Measurements from ENCODE around the gene COL1A1. TPM values are rescaled to one million over a fixed set of nuclear protein-coding genes. Genes with fewer than 3 reads are reported as not detected.

The COL1A1 gene
- total and polyA plus RNA-seq, 2 experiments from 2014 or later = 6,472 to 15,283 TPM

GRCh38 chr17:50200457-50201275 is 765 bp downstream of the COL1A1 start:
- H3K9me3 ChIP-seq (ENCODE audit: low read depth) = no peaks in the 10 kb centered on the region
- H3K4me2 ChIP-seq (ENCODE audit: unreplicated experiment) = peak overlapping the region; percentile 94
- H3K4me1 ChIP-seq (ENCODE audit: insufficient read depth) = peaks cover 61% of the 10 kb centered on the region
- peaks cover 48% of the 10 kb centered on the region for H3K36me3 ChIP-seq (ENCODE audit: low read depth)
- H3K9me2 ChIP-seq (ENCODE audit: insufficient read depth) = no peaks in the 10 kb centered on the region
- H3K4me3 ChIP-seq = peak overlapping the region; percentile 99
- peaks cover 68% of the 10 kb centered on the region for H3F3A ChIP-seq (ENCODE audit: insufficient read depth)
- no peaks in the 10 kb centered on the region for H4K20me1 ChIP-seq (ENCODE audit: insufficient read depth)
- TF ChIP-seq EZH2 (IDR thresholded peaks at IDR 0.05; ENCODE audit: insufficient read depth, poor library complexity, severe bottlenecking) = no peak
- TF ChIP-seq EZH2phosphoT487 (IDR thresholded peaks at IDR 0.05; ENCODE audit: insufficient read depth, low read depth) = 0 out of 2 replicates have a peak, but pooled peaks have one; percentile 45
- peak overlapping the region; percentile 100 for H3K9ac ChIP-seq
- in situ Hi-C loops (cut with MboI) = no loop called here
- no peaks in the 10 kb centered on the region for H3K27me3 ChIP-seq (replicated peaks; ENCODE audit: insufficient read depth)
- peak; percentile 94 for DNase-seq
- peaks cover 86% of the 10 kb centered on the region for H3K79me2 ChIP-seq (ENCODE audit: insufficient read depth)
- 1% methylated on average over 32 to 53 of the region's 55 CpGs for WGBS, 2 experiments (ENCODE audit: low coverage in 1 of 2, low lambda C conversion rate in 2 of 2, missing lambda C conversion rate in 2 of 2)
- no peak overlapping the region for H2AFZ ChIP-seq
- peak overlapping the region; percentile 100 for H3K27ac ChIP-seq

- Histone ChIP-seq H3K36me3 (ENCODE audit: low read depth) (peaks cover 52% of the 10 kb centered on the region), H3K4me1 (ENCODE audit: insufficient read depth) (peaks cover 61% of the 10 kb centered on the region), H3K4me3 (peak overlapping the region; percentile 99), H3K9me2 (ENCODE audit: insufficient read depth) (no peaks in the 10 kb centered on the region), H4K20me1 (ENCODE audit: insufficient read depth) (no peaks in the 10 kb centered on the region), H3F3A (ENCODE audit: insufficient read depth) (peaks cover 68% of the 10 kb centered on the region), H3K9ac (peak overlapping the region; percentile 100), H3K27me3 (replicated peaks; ENCODE audit: insufficient read depth) (no peaks in the 10 kb centered on the region), H3K9me3 (ENCODE audit: low read depth) (no peaks in the 10 kb centered on the region), H3K79me2 (ENCODE audit: insufficient read depth) (peaks cover 89% of the 10 kb centered on the region), H2AFZ (no peak overlapping the region), H3K4me2 (ENCODE audit: unreplicated experiment) (peak overlapping the region; percentile 94), H3K27ac (peak overlapping the region; percentile 100)
- WGBS, 2 experiments (ENCODE audit: low coverage in 1 of 2, low lambda C conversion rate in 2 of 2, missing lambda C conversion rate in 2 of 2) = 0 to 2% methylated on average over 25 to 33 of the region's 36 CpGs
- in situ Hi-C loops (cut with MboI) = no loop called here
- no peak for TF ChIP-seq EZH2 (IDR thresholded peaks at IDR 0.05; ENCODE audit: insufficient read depth, poor library complexity, severe bottlenecking)
- no peak for TF ChIP-seq EZH2phosphoT487 (IDR thresholded peaks at IDR 0.05; ENCODE audit: insufficient read depth, low read depth)
- peak; percentile 96 for DNase-seq
These were observed 1.5 kb downstream of the COL1A1 start for GRCh38 chr17:50199803-50200456.

GRCh38 chr17:50199211-50199802 is 2.1 kb downstream of the COL1A1 start:
- Histone ChIP-seq H3F3A (ENCODE audit: insufficient read depth) (peaks cover 62% of the 10 kb centered on the region), H3K79me2 (ENCODE audit: insufficient read depth) (peaks cover 90% of the 10 kb centered on the region), H2AFZ (no peak overlapping the region), H3K36me3 (ENCODE audit: low read depth) (peaks cover 52% of the 10 kb centered on the region), H3K9me2 (ENCODE audit: insufficient read depth) (no peaks in the 10 kb centered on the region), H3K27ac (peak overlapping the region; percentile 100), H3K9me3 (ENCODE audit: low read depth) (no peaks in the 10 kb centered on the region), H3K4me3 (peak overlapping the region; percentile 99), H3K4me1 (ENCODE audit: insufficient read depth) (peaks cover 61% of the 10 kb centered on the region), H3K4me2 (ENCODE audit: unreplicated experiment) (peak overlapping the region; percentile 94), H3K9ac (peak overlapping the region; percentile 100), H3K27me3 (replicated peaks; ENCODE audit: insufficient read depth) (no peaks in the 10 kb centered on the region), H4K20me1 (ENCODE audit: insufficient read depth) (no peaks in the 10 kb centered on the region)
- DNase-seq = peak; percentile 68
- TF ChIP-seq EZH2 (IDR thresholded peaks at IDR 0.05; ENCODE audit: insufficient read depth, poor library complexity, severe bottlenecking) (no peak), EZH2phosphoT487 (IDR thresholded peaks at IDR 0.05; ENCODE audit: insufficient read depth, low read depth) (no peak)
- in situ Hi-C loops (cut with MboI) = no loop called here
- 1% methylated on average over 20 to 39 of the region's 41 CpGs for WGBS, 2 experiments (ENCODE audit: low coverage in 1 of 2, low lambda C conversion rate in 2 of 2, missing lambda C conversion rate in 2 of 2)

- Histone ChIP-seq H3K27me3 (replicated peaks; ENCODE audit: insufficient read depth) (no peaks in the 10 kb centered on the region), H2AFZ (no peak overlapping the region), H3K4me3 (peak overlapping the region; percentile 99), H3F3A (ENCODE audit: insufficient read depth) (peaks cover 68% of the 10 kb centered on the region), H3K79me2 (ENCODE audit: insufficient read depth) (peaks cover 98% of the 10 kb centered on the region), H3K9me3 (ENCODE audit: low read depth) (no peaks in the 10 kb centered on the region), H3K9me2 (ENCODE audit: insufficient read depth) (no peaks in the 10 kb centered on the region), H3K9ac (peak overlapping the region; percentile 100), H3K27ac (peak overlapping the region; percentile 100), H3K36me3 (ENCODE audit: low read depth) (peaks cover 64% of the 10 kb centered on the region), H3K4me1 (ENCODE audit: insufficient read depth) (peaks cover 65% of the 10 kb centered on the region), H3K4me2 (ENCODE audit: unreplicated experiment) (peak overlapping the region; percentile 94), H4K20me1 (ENCODE audit: insufficient read depth) (no peaks in the 10 kb centered on the region)
- TF ChIP-seq EZH2 (IDR thresholded peaks at IDR 0.05; ENCODE audit: insufficient read depth, poor library complexity, severe bottlenecking) = no peak
- no peak for TF ChIP-seq EZH2phosphoT487 (IDR thresholded peaks at IDR 0.05; ENCODE audit: insufficient read depth, low read depth)
- DNase-seq = peak; percentile 84
- in situ Hi-C loops (cut with MboI) = no loop called here
- WGBS, 2 experiments (ENCODE audit: low coverage in 1 of 2, low lambda C conversion rate in 2 of 2, missing lambda C conversion rate in 2 of 2) = 1% methylated on average over 7 of the region's 7 CpGs
These were observed 3.3 kb downstream of the COL1A1 start for GRCh38 chr17:50198026-50198669.
